Measurements from ENCODE around the gene HEXIM2.
"Not testable (repeated sequence)": the region's sequence is repeated elsewhere in the genome, so short reads cannot be mapped to it uniquely, and the experiment has no call there.

HEXIM2 gene

GRCh38 chr17:45168991-45169752, 7.5 kb downstream of the HEXIM2 start:
- no peak for DNase-seq (ENCODE audit: low spot score)

DNA sequence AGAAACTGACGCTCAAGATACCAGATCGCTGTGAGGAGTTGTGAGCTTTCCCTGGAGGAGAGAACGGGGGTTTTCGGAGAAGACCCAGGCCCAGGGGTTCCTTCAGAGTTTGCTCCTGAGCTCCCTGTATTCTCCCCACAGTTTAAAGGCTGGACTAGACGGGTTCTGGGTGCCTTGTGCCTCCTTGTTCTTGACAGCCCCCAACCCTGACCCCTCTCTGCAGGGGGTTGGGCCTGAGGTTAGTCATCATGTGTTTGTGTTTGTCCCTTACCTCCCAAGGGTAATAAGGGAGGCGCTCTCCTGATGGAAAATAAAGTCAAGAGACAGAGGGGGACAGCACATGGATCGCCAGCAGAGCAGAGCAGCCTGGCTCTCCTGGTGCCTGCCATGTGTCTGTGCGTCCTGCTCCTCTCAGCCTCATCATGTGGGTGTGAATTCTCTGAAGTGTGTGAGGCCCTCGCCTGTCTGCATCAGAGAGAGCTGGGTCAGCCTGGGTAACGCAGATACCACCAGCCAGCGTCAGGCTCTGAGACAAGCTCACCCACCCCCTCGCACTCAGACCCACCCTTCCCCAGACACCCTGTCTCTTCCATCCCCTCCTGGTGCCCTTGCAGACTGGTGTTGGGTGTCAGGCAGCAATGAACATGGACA, 8.7 kb downstream of the HEXIM2 start:
- no peak for DNase-seq (ENCODE audit: low spot score)

DNA sequence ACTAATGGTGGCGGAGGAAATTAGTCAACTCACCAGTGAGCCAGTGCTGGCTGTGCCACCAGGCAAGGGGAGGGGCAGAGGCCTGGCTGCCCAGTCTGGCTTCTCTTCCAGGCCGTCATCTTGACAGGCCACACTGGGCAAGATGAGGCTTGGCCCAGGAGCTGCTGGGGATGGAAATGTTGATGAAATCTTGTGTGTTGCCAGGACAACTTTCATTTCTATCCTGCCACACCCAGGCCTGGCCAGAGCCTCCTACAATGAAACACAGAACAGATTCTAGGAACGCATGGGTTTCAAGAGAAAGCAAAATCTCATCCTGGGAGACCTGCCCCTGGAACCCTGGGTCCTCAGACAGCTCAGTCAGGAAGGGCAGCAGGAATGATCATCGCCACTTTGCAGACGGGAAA, 9.3 kb downstream of the HEXIM2 start:
- no peak for DNase-seq (ENCODE audit: low spot score)

GRCh38 chr17:45171338-45172231, 9.9 kb downstream of the HEXIM2 start:
- peak; percentile 50 for DNase-seq (ENCODE audit: low spot score)

GRCh38 chr17:45172232-45172540, 10.5 kb downstream of the HEXIM2 start:
- no peak for DNase-seq (ENCODE audit: low spot score)

GRCh38 chr17:45172541-45173286, 11.0 kb downstream of the HEXIM2 start:
- DNase-seq (ENCODE audit: low spot score), result peak; percentile 60

GRCh38 chr17:45175759-45176115, 14.1 kb downstream of the HEXIM2 start:
- DNase-seq (ENCODE audit: low spot score), result no peak

- DNase-seq (ENCODE audit: low spot score), result no peak
Measured at GRCh38 chr17:45177563-45177962, 15.9 kb downstream of the HEXIM2 start.

- no peak for DNase-seq (ENCODE audit: low spot score)
Measured at GRCh38 chr17:45184144-45184543, 22.5 kb downstream of the HEXIM2 start.

- no peak for DNase-seq (ENCODE audit: low spot score)
Measured at GRCh38 chr17:45186801-45187354, 25.2 kb downstream of the HEXIM2 start.

- no peak for DNase-seq (ENCODE audit: low spot score)
Measured at GRCh38 chr17:45189009-45189408, 27.3 kb downstream of the HEXIM2 start.

GRCh38 chr17:45190503-45191255, 29.0 kb downstream of the HEXIM2 start:
- no peak for DNase-seq (ENCODE audit: low spot score)

DNA sequence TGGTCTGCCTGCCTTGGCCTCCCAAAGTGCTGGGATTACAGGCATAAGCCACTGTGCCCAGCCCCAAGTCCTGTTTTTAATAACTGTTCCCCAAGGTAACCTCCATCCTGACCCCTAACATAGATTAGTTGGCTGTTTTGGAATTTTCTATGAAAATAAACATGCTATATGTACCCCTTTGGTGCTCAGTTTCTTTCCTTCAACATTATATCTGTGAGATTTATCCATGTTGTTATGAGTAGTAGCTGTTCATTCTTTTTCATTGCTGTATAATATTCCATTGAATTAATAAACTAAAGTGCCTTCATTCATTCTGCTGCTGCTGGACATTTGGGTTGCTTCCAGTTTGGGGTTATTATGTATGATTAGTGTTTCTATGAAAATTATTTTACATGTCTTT, 33.7 kb downstream of the HEXIM2 start:
- DNase-seq (ENCODE audit: low spot score), result no peak

- DNase-seq (ENCODE audit: low spot score), result no peak
Measured at GRCh38 chr17:45197108-45197507, 35.4 kb downstream of the HEXIM2 start.

DNA sequence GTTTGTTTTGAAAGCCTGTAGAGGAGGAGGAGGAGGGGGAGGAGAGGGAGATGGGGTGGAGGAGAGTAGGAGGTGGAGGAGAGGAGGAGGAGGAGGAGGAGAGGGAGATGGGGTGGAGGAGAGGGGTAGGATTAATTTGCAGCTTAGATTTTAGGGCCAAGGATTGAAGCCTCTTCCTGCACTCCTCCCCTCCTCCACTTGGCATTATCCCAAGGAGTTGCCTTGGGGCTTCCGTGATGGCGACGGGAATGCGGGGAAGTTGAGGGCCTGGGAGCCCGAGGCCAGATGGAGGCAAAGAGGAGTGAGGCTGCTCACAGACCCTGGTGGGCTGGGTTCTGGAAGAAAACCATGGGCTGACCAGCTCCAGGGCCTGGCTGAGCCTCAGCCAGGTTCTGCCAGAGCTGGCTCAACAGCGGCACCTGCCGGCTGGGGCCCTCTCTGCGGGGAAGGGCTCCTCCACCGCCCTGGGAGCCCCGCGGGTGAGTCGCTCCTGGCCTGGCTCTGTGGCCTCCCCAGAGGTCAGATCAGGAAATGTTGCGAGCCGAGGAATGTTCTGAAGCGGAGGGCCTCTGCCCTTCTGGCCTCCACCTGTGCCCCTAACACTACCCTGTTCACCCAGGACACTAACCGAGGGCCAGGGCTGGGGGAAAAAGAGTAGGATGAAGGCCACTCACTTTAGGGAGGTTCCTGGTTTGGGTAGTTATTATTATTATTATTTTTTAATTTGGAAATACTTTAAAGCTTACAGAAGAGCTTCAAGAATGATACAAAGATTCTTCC, 36.1 kb downstream of the HEXIM2 start:
- peak; percentile 89 for DNase-seq (ENCODE audit: low spot score)

DNA sequence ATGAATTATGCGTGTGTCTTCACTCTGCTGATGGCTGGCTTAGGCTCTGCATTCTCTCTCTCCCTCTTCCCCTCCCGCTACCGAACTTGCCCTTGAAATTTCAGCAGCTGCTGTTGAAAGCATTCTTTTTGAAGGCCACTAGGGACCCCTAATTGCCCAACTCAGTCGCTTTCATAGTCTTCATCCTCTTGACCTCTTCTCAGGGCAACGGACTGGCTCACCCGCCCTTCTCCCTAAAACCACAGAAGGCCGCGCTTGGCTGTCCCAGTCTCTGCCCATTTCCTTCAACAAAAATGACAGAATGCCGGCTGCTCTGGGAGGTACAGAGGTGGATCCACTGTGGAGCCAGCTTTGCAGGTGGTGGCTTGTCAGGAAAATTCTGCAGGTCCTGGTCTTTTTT, 39.0 kb downstream of the HEXIM2 start:
- DNase-seq (ENCODE audit: low spot score), result no peak

GRCh38 chr17:45201457-45201856, 39.8 kb downstream of the HEXIM2 start:
- DNase-seq (ENCODE audit: low spot score), result no peak

- not testable (repeated sequence) for DNase-seq (ENCODE audit: low spot score)
Measured at GRCh38 chr17:45201880-45202279, 40.2 kb downstream of the HEXIM2 start.

DNA sequence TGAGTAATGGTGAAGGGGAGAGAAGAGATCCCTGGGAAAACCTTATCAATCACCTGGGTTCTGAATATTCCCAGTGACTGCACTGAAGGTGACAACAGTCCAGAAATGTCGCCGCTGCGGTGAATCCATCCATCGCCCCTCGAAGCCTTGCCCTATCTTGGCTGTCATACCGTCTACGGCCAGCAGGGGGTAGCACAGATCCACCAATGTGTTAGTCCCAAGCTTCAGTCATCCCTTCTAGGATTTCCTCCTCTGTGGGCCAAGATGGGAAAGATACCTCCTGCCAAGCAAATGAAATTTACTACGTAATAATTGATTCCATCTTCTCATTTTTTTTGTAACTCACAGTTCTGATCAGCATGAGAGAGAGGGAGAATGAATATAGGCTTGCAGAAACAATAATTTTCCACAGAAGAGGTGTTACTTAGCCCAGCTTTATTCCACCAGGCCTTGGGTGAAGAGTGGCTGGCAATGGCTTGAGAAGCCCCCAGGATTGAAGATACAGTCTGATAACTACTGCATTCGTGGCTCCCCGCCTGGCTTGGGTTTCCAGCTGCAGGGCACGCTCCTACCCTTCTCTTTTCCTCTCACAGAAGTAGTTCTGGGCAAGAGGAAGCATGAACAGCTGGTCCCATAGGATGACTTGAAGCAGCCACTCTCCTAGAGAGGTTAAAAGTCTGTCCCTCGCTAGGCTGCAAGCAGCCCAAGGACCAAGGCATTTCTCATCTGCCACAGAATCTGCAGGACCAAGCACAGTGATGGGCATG, 57.4 kb downstream of the HEXIM2 start:
- peak; percentile 87 for DNase-seq (ENCODE audit: low spot score)
